Liver (tissue), 3 donors: ENCODE data around the gene VOPP1.

ENCODE experiments used
- ATF3 ChIP-seq: IDR thresholded peaks from 2 replicates; pipeline ENCODE4 v1.6.1; 2016; ENCODE audit warnings: antibody characterized with exemption
- CTCF ChIP-seq: fragments of 150-350 bp; IDR thresholded peaks from 2 replicates; pipeline ENCODE4 v1.5.1; 2017; ENCODE audit warnings: improper control_type of control experiment, low read depth, low read length; ENCODE audit not compliant: missing input control
- EGR1 ChIP-seq, 2 donors: IDR thresholded peaks; 2 replicates each; pipeline ENCODE4 v1.6.1; 2016 to 2018; ENCODE audit warnings: antibody characterized with exemption in 2 of 2, low read depth in 2 of 2
- FOXA1 ChIP-seq: IDR thresholded peaks from 2 replicates; pipeline ENCODE4 v1.6.1; 2016; ENCODE audit warnings: antibody characterized with exemption
- GABPA ChIP-seq, 2 donors: IDR thresholded peaks in 1 of 2; conservative IDR thresholded peaks in 1 of 2; 2 replicates each; pipeline ENCODE4 v1.6.1; 2016; ENCODE audit warnings: antibody characterized with exemption in 2 of 2, mild to moderate bottlenecking in 1 of 2, moderate library complexity in 1 of 2
- JUND ChIP-seq, 2 donors: IDR thresholded peaks; 2 replicates each; pipeline ENCODE4 v1.6.1; 2016; ENCODE audit warnings: antibody characterized with exemption in 2 of 2
- MAX ChIP-seq: IDR thresholded peaks from 2 replicates; pipeline ENCODE4 v1.6.1; 2016; ENCODE audit warnings: antibody characterized with exemption
- RAD21 ChIP-seq, 2 donors: IDR thresholded peaks; 2 replicates each; pipeline ENCODE4 v1.6.1; 2016; ENCODE audit warnings: antibody characterized with exemption in 2 of 2, mild to moderate bottlenecking in 2 of 2
- REST ChIP-seq: IDR thresholded peaks from 2 replicates; pipeline ENCODE4 v1.6.1; 2016; ENCODE audit warnings: antibody characterized with exemption, mild to moderate bottlenecking
- TAF1 ChIP-seq: conservative IDR thresholded peaks from 2 replicates; pipeline ENCODE4 v1.6.1; 2016; ENCODE audit warnings: antibody characterized with exemption, mild to moderate bottlenecking
- YY1 ChIP-seq: IDR thresholded peaks from 2 replicates; pipeline ENCODE4 v1.6.1; 2016; ENCODE audit warnings: antibody characterized with exemption, mild to moderate bottlenecking
- donor health status: healthy.
- donor health status: healthy.

- no peak for TF ChIP-seq CTCF
- no peak for TF ChIP-seq YY1
- TF ChIP-seq RAD21 (IDR thresholded peaks at IDR 0.05): no peak
- TF ChIP-seq TAF1: no peak
- TF ChIP-seq GABPA (IDR thresholded peaks at IDR 0.05 in 1 of 2, conservative IDR thresholded peaks at IDR 0.05 in 1 of 2): no peak
- no peak for TF ChIP-seq MAX
- TF ChIP-seq EGR1 (IDR thresholded peaks at IDR 0.05; ENCODE audit: low read depth in 2 of 2): no peak
- no peak for TF ChIP-seq REST
- TF ChIP-seq FOXA1: no peak
- no peak for TF ChIP-seq ATF3
- no peak for TF ChIP-seq JUND (IDR thresholded peaks at IDR 0.05)
Observed at GRCh38 chr7:55532150-55532917, 40.0 kb downstream of the VOPP1 start.
